HepG2 (cell line): Measurements from ENCODE around the gene DAB2IP. TPM values are rescaled to one million over a fixed set of nuclear protein-coding genes. Genes with fewer than 3 reads are reported as not detected.

Experiments
- CENPT ChIP-seq: sonication (generic); formaldehyde crosslinking; IDR thresholded peaks from 2 replicates; pipeline ENCODE4 v1.8.0; 2022; ENCODE audit warnings: low read depth, mild to moderate bottlenecking, moderate library complexity, missing genetic modification reagents
- FOXP1 ChIP-seq, 2 experiments: fragments of 450-650 bp in 1 of 2; IDR thresholded peaks; 2 replicates each; pipeline ENCODE4 v1.6.1; 2017 to 2018; ENCODE audit warnings: antibody characterized with exemption in 1 of 2
- HNRNPH1 ChIP-seq: fragments of 200-400 bp; formaldehyde crosslinking; optimal IDR thresholded peaks from 2 replicates; pipeline ENCODE3; 2017; ENCODE audit warnings: mild to moderate bottlenecking, low read depth, low read length
- IRF2 ChIP-seq: IDR thresholded peaks from 2 replicates; pipeline ENCODE4 v1.6.1; 2018; ENCODE audit warnings: missing genetic modification reagents, missing compliant biosample characterization
- MAFG ChIP-seq: sonication (generic); formaldehyde crosslinking; IDR thresholded peaks from 2 replicates; pipeline ENCODE4 v1.5.1; 2020; ENCODE audit warnings: mild to moderate bottlenecking, missing genetic modification reagents
- MTA1 ChIP-seq: sonication (generic); formaldehyde crosslinking; IDR thresholded peaks from 2 replicates; pipeline ENCODE4 v1.4.0; 2020; ENCODE audit warnings: missing genetic modification reagents, mild to moderate bottlenecking, borderline replicate concordance
- NKX3-1 ChIP-seq: sonication (generic); formaldehyde crosslinking; IDR thresholded peaks from 2 replicates; pipeline ENCODE4 v1.5.0; 2020; ENCODE audit warnings: missing genetic modification reagents
- PHF20 ChIP-seq: sonication (generic); formaldehyde crosslinking; IDR thresholded peaks from 2 replicates; pipeline ENCODE4 v1.5.0; 2020; ENCODE audit warnings: mild to moderate bottlenecking, missing genetic modification reagents
- RARG ChIP-seq: sonication (generic); formaldehyde crosslinking; IDR thresholded peaks from 2 replicates; pipeline ENCODE4 v1.4.0; 2020; ENCODE audit warnings: low read depth, mild to moderate bottlenecking, missing genetic modification reagents
- SAP130 ChIP-seq: IDR thresholded peaks from 2 replicates; pipeline ENCODE4 v1.6.1; 2016; ENCODE audit warnings: low read depth
- YEATS2 ChIP-seq: sonication (generic); formaldehyde crosslinking; IDR thresholded peaks from 2 replicates; pipeline ENCODE4 v1.4.0; 2020; ENCODE audit warnings: missing genetic modification reagents, borderline replicate concordance
- ZBTB42 ChIP-seq: sonication (generic); formaldehyde crosslinking; IDR thresholded peaks from 2 replicates; pipeline ENCODE4 v1.5.0; 2020; ENCODE audit warnings: mild to moderate bottlenecking, missing genetic modification reagents
- ZNF180 ChIP-seq: sonication (generic); formaldehyde crosslinking; IDR thresholded peaks from 2 replicates; pipeline ENCODE4 v1.4.0; 2020; ENCODE audit warnings: low read depth, missing genetic modification reagents, borderline replicate concordance
- ZNF331 ChIP-seq: sonication (generic); formaldehyde crosslinking; IDR thresholded peaks from 2 replicates; pipeline ENCODE4 v1.4.0; 2020; ENCODE audit warnings: missing genetic modification reagents
- ZNF646 ChIP-seq: sonication (generic); formaldehyde crosslinking; IDR thresholded peaks from 2 replicates; pipeline ENCODE4 v1.9.0; 2021; ENCODE audit warnings: mild to moderate bottlenecking, missing genetic modification reagents
- ZNF678 ChIP-seq: sonication (generic); formaldehyde crosslinking; IDR thresholded peaks from 2 replicates; pipeline ENCODE4 v1.4.0; 2020; ENCODE audit warnings: mild to moderate bottlenecking, missing genetic modification reagents
- polyA plus RNA-seq, 8 experiments: library from polyadenylated mRNA; depleted of rRNA in 3 of 8; stranded (reverse) in 7 of 8; unstranded in 1 of 8; fragments of >200 nt; fragmentation: Illumina TruSeq in 4 of 8; extraction: Trizol in 4 of 8; gene quantifications; 2 replicates each; pipeline versions ENCODE4 v1.2.1 to v1.2.3, GENCODE V29; 2011 to 2016; ENCODE audit warnings: low read depth in 4 of 8, missing spikeins in 1 of 8, mixed read lengths in 1 of 8; ENCODE audit not compliant: insufficient read depth in 1 of 8
- total RNA-seq, 5 experiments: library from RNA; depleted of rRNA; stranded (reverse); fragments of >200 nt; fragmentation: Illumina TruSeq; extraction: Trizol; gene quantifications; 2 replicates each; pipeline ENCODE4 v1.2.3, GENCODE V29; 2016; ENCODE audit warnings: low read depth in 1 of 5
- TF ChIP-seq, protein P1 (sequence below): sonication (generic); formaldehyde crosslinking; IDR thresholded peaks from 2 replicates; pipeline ENCODE4 v1.4.0; 2020; ENCODE audit warnings: missing genetic modification reagents
- TF ChIP-seq, protein P2 (sequence below): sonication (generic); formaldehyde crosslinking; conservative IDR thresholded peaks from 2 replicates; pipeline ENCODE4 v1.8.0; 2022; ENCODE audit warnings: mild to moderate bottlenecking, moderate library complexity, missing genetic modification reagents
- TF ChIP-seq, protein P3 (sequence below): sonication (generic); formaldehyde crosslinking; IDR thresholded peaks from 2 replicates; pipeline ENCODE4 v1.4.0; 2020; ENCODE audit warnings: missing genetic modification reagents, borderline replicate concordance

Gene DAB2IP
- total and polyA plus RNA-seq, 2 of the 13 experiments (the other 11 are each of a cell fraction or from before 2014, with no cell fraction given), result 25.3 to 37.9 TPM

- TF ChIP-seq FOXP1 (IDR thresholded peaks at IDR 0.05) (no peak), FOXP1 (CRISPR knock-in tag; IDR thresholded peaks at IDR 0.05) (no peak), NKX3-1 (CRISPR knock-in tag) (no peak), MAFG (CRISPR knock-in tag) (no peak), RARG (CRISPR knock-in tag) (no peak), HNRNPH1 (no peak), IRF2 (CRISPR knock-in tag) (no peak), ZBTB42 (no peak), ZNF646 (peak; percentile 94), ZNF678 (CRISPR knock-in tag) (no peak), CENPT (CRISPR knock-in tag) (no peak), ZNF331 (no peak), MTA1 (CRISPR knock-in tag) (0 out of 2 replicates have a peak, but pooled peaks have one; percentile 47), SAP130 (CRISPR knock-in tag) (peak; percentile 48), ZNF180 (CRISPR knock-in tag) (no peak), YEATS2 (no peak), PHF20 (CRISPR knock-in tag) (no peak)
- TF ChIP-seq, protein P1, sequence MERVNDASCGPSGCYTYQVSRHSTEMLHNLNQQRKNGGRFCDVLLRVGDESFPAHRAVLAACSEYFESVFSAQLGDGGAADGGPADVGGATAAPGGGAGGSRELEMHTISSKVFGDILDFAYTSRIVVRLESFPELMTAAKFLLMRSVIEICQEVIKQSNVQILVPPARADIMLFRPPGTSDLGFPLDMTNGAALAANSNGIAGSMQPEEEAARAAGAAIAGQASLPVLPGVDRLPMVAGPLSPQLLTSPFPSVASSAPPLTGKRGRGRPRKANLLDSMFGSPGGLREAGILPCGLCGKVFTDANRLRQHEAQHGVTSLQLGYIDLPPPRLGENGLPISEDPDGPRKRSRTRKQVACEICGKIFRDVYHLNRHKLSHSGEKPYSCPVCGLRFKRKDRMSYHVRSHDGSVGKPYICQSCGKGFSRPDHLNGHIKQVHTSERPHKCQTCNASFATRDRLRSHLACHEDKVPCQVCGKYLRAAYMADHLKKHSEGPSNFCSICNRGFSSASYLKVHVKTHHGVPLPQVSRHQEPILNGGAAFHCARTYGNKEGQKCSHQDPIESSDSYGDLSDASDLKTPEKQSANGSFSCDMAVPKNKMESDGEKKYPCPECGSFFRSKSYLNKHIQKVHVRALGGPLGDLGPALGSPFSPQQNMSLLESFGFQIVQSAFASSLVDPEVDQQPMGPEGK (CRISPR knock-in tag), result peak; percentile 27; the same call in 1 of the 2 replicates
- TF ChIP-seq, protein P2, sequence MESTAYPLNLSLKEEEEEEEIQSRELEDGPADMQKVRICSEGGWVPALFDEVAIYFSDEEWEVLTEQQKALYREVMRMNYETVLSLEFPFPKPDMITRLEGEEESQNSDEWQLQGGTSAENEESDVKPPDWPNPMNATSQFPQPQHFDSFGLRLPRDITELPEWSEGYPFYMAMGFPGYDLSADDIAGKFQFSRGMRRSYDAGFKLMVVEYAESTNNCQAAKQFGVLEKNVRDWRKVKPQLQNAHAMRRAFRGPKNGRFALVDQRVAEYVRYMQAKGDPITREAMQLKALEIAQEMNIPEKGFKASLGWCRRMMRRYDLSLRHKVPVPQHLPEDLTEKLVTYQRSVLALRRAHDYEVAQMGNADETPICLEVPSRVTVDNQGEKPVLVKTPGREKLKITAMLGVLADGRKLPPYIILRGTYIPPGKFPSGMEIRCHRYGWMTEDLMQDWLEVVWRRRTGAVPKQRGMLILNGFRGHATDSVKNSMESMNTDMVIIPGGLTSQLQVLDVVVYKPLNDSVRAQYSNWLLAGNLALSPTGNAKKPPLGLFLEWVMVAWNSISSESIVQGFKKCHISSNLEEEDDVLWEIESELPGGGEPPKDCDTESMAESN (CRISPR knock-in tag), result no peak
- TF ChIP-seq, protein P3, sequence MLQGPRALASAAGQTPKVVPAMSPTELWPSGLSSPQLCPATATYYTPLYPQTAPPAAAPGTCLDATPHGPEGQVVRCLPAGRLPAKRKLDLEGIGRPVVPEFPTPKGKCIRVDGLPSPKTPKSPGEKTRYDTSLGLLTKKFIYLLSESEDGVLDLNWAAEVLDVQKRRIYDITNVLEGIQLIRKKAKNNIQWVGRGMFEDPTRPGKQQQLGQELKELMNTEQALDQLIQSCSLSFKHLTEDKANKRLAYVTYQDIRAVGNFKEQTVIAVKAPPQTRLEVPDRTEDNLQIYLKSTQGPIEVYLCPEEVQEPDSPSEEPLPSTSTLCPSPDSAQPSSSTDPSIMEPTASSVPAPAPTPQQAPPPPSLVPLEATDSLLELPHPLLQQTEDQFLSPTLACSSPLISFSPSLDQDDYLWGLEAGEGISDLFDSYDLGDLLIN, result no peak
These were observed 38.9 kb upstream of the DAB2IP start (continued) for GRCh38 chr9:121612511-121612998.
